ENCODE measurements around the gene LIPT1.
A peak's percentile ranks its signal among the peaks of the same experiment; 100 is the strongest.

LIPT1 gene

DNA sequence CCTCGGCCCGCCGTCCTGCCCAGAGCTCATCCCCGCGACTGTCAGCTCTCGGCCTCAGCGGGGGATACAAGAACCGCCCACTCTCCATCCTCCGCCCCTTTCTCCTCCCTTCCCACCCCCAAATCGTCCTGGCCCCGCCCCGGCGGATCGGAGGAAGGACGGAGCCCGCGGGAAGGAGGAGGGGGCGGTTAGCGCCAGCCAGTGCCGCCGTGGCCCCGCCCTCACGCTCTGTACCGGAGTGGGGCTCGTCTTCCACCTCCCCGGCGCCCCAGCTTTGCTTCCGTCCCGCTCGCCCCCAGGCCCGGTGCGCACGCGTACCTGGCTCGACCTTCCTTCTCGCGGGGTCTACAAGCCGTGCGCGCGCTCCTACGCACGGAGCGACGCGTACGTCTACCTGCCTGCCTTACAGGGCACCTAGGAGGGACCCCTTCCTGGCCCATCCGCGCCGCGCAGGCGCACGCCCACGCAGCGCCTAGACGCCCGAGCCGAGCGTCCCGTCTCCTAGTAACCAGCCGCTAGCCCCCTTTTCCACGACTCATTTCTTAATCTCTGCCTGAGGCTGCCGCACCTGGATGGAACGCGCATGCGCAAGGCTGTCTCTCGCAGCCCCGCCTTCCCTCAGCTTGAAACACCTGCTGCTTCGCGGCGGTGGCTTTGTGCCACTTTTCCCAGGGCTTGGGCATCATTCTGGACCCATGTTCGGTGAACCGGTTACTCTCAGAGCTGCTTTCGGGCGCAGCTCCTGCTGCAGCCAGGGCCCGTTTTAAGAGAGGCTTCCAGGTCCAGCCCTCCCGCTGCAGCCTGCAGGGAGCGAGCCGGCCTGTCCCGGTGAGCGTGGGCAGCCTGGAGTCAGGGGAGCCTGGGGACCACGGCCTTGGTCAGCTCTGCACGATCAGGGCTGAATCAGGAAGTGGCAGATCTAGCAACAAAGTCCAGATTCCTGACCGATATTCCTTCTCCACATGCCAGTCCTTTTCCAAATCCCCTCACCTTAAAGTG lies 13.4 kb upstream of the LIPT1 start, which contains the start of gene C2orf15:
C2orf15 (plus strand) TSS at position 598 of the 999 bp plus-strand sequence. CDS start 8,852 bp downstream, outside the sequence.
- Histone ChIP-seq H3K27me3 (ENCODE audit: control insufficient read depth, insufficient read depth, low read length) (no peaks in the 10 kb centered on the region), H3K36me3 (ENCODE audit: control insufficient read depth, insufficient read depth, low read length) (no peaks in the 10 kb centered on the region), H3K4me1 (ENCODE audit: control insufficient read depth, insufficient read depth, low read length) (no peaks in the 10 kb centered on the region), H3K9me3 (ENCODE audit: control insufficient read depth, insufficient read depth, low read length) (no peaks in the 10 kb centered on the region), H3K4me3 (ENCODE audit: low read length) (peak within 1 kb of the TSS; percentile 44; the same call in 1 of the 2 replicates), H3K27ac (ENCODE audit: low read length) (no peak within 1 kb of the TSS)
- DNase-seq (ENCODE audit: low read depth, low spot score), result peak; percentile 75
- no CpG with 5 or more reads among the region's 84 CpGs for WGBS (ENCODE audit: insufficient coverage, insufficient read length)

- no peak for DNase-seq (ENCODE audit: low read depth, low spot score)
- Histone ChIP-seq H3K36me3 (ENCODE audit: control insufficient read depth, insufficient read depth, low read length) (no peaks in the 10 kb centered on the region), H3K4me1 (ENCODE audit: control insufficient read depth, insufficient read depth, low read length) (no peaks in the 10 kb centered on the region), H3K27ac (ENCODE audit: low read length) (no peak overlapping the region), H3K4me3 (ENCODE audit: low read length) (no peak overlapping the region), H3K9me3 (ENCODE audit: control insufficient read depth, insufficient read depth, low read length) (no peaks in the 10 kb centered on the region), H3K27me3 (ENCODE audit: control insufficient read depth, insufficient read depth, low read length) (no peaks in the 10 kb centered on the region)
- no CpG with 5 or more reads among the region's 1 CpG for WGBS (ENCODE audit: insufficient coverage, insufficient read length)
These were observed 4.1 kb upstream of the LIPT1 start for GRCh38 chr2:99150706-99151105.

GRCh38 chr2:99152199-99152895 lies 2.4 kb upstream of the LIPT1 start:
- DNase-seq (ENCODE audit: low read depth, low spot score), result no peak
- Histone ChIP-seq H3K9me3 (ENCODE audit: control insufficient read depth, insufficient read depth, low read length) (no peaks in the 10 kb centered on the region), H3K4me3 (ENCODE audit: low read length) (no peak overlapping the region), H3K4me1 (ENCODE audit: control insufficient read depth, insufficient read depth, low read length) (no peaks in the 10 kb centered on the region), H3K27me3 (ENCODE audit: control insufficient read depth, insufficient read depth, low read length) (no peaks in the 10 kb centered on the region), H3K27ac (ENCODE audit: low read length) (no peak overlapping the region), H3K36me3 (ENCODE audit: control insufficient read depth, insufficient read depth, low read length) (no peaks in the 10 kb centered on the region)
- WGBS (ENCODE audit: insufficient coverage, insufficient read length), result no CpG with 5 or more reads among the region's 7 CpGs

GRCh38 chr2:99153921-99154604 lies 704 bp upstream of the LIPT1 start:
- H3K27ac ChIP-seq (ENCODE audit: low read length), result no peak overlapping the region
- WGBS (ENCODE audit: insufficient coverage, insufficient read length), result no CpG with 5 or more reads among the region's 12 CpGs
- H3K9me3 ChIP-seq (ENCODE audit: control insufficient read depth, insufficient read depth, low read length), result no peaks in the 10 kb centered on the region
- H3K4me1 ChIP-seq (ENCODE audit: control insufficient read depth, insufficient read depth, low read length), result no peaks in the 10 kb centered on the region
- peak overlapping the region; percentile 87; the same call in 1 of the 2 replicates for H3K4me3 ChIP-seq (ENCODE audit: low read length)
- H3K36me3 ChIP-seq (ENCODE audit: control insufficient read depth, insufficient read depth, low read length), result no peaks in the 10 kb centered on the region
- no peak for DNase-seq (ENCODE audit: low read depth, low spot score)
- H3K27me3 ChIP-seq (ENCODE audit: control insufficient read depth, insufficient read depth, low read length), result no peaks in the 10 kb centered on the region

- DNase-seq (ENCODE audit: low read depth, low spot score), result no peak
- Histone ChIP-seq H3K27me3 (ENCODE audit: control insufficient read depth, insufficient read depth, low read length) (no peaks in the 10 kb centered on the region), H3K4me3 (ENCODE audit: low read length) (no peak overlapping the region), H3K9me3 (ENCODE audit: control insufficient read depth, insufficient read depth, low read length) (no peaks in the 10 kb centered on the region), H3K27ac (ENCODE audit: low read length) (no peak overlapping the region), H3K36me3 (ENCODE audit: control insufficient read depth, insufficient read depth, low read length) (no peaks in the 10 kb centered on the region), H3K4me1 (ENCODE audit: control insufficient read depth, insufficient read depth, low read length) (no peaks in the 10 kb centered on the region)
- WGBS (ENCODE audit: insufficient coverage, insufficient read length), result no CpG with 5 or more reads among the region's 1 CpG
These were observed 2.1 kb downstream of the LIPT1 start for GRCh38 chr2:99156891-99157290.

GRCh38 chr2:99158599-99158998 lies 3.8 kb downstream of the LIPT1 start:
- no peaks in the 10 kb centered on the region for H3K27me3 ChIP-seq (ENCODE audit: control insufficient read depth, insufficient read depth, low read length)
- H3K4me1 ChIP-seq (ENCODE audit: control insufficient read depth, insufficient read depth, low read length), result no peaks in the 10 kb centered on the region
- no peak overlapping the region for H3K27ac ChIP-seq (ENCODE audit: low read length)
- DNase-seq (ENCODE audit: low read depth, low spot score), result no peak
- WGBS (ENCODE audit: insufficient coverage, insufficient read length), result no CpG with 5 or more reads among the region's 5 CpGs
- no peaks in the 10 kb centered on the region; the same call in 1 of the 2 replicates for H3K36me3 ChIP-seq (ENCODE audit: control insufficient read depth, insufficient read depth, low read length)
- H3K4me3 ChIP-seq (ENCODE audit: low read length), result no peak overlapping the region
- no peaks in the 10 kb centered on the region for H3K9me3 ChIP-seq (ENCODE audit: control insufficient read depth, insufficient read depth, low read length)

GRCh38 chr2:99159594-99159993 lies 4.8 kb downstream of the LIPT1 start:
- H3K27ac ChIP-seq (ENCODE audit: low read length), result no peak overlapping the region
- H3K4me1 ChIP-seq (ENCODE audit: control insufficient read depth, insufficient read depth, low read length), result no peaks in the 10 kb centered on the region
- DNase-seq (ENCODE audit: low read depth, low spot score), result no peak
- WGBS (ENCODE audit: insufficient coverage, insufficient read length), result no CpG with 5 or more reads among the region's 4 CpGs
- H3K9me3 ChIP-seq (ENCODE audit: control insufficient read depth, insufficient read depth, low read length), result no peaks in the 10 kb centered on the region
- no peaks in the 10 kb centered on the region; the same call in 1 of the 2 replicates for H3K36me3 ChIP-seq (ENCODE audit: control insufficient read depth, insufficient read depth, low read length)
- H3K27me3 ChIP-seq (ENCODE audit: control insufficient read depth, insufficient read depth, low read length), result no peaks in the 10 kb centered on the region
- H3K4me3 ChIP-seq (ENCODE audit: low read length), result no peak overlapping the region

GRCh38 chr2:99166218-99166617 lies 11.5 kb downstream of the LIPT1 start:
- H3K27ac ChIP-seq (ENCODE audit: low read length), result no peak overlapping the region
- WGBS (ENCODE audit: insufficient coverage, insufficient read length), result no CpG with 5 or more reads among the region's 5 CpGs
- H3K9me3 ChIP-seq (ENCODE audit: control insufficient read depth, insufficient read depth, low read length), result no peaks in the 10 kb centered on the region
- H3K27me3 ChIP-seq (ENCODE audit: control insufficient read depth, insufficient read depth, low read length), result no peaks in the 10 kb centered on the region; the same call in 1 of the 2 replicates
- H3K4me1 ChIP-seq (ENCODE audit: control insufficient read depth, insufficient read depth, low read length), result no peaks in the 10 kb centered on the region
- H3K4me3 ChIP-seq (ENCODE audit: low read length), result no peak overlapping the region
- DNase-seq (ENCODE audit: low read depth, low spot score), result no peak
- H3K36me3 ChIP-seq (ENCODE audit: control insufficient read depth, insufficient read depth, low read length), result no peaks in the 10 kb centered on the region; the same call in 1 of the 2 replicates

GRCh38 chr2:99169534-99169933 lies 14.8 kb downstream of the LIPT1 start:
- Histone ChIP-seq H3K4me1 (ENCODE audit: control insufficient read depth, insufficient read depth, low read length) (no peaks in the 10 kb centered on the region), H3K36me3 (ENCODE audit: control insufficient read depth, insufficient read depth, low read length) (no peaks in the 10 kb centered on the region; the same call in 1 of the 2 replicates), H3K4me3 (ENCODE audit: low read length) (no peak overlapping the region), H3K9me3 (ENCODE audit: control insufficient read depth, insufficient read depth, low read length) (no peaks in the 10 kb centered on the region), H3K27ac (ENCODE audit: low read length) (no peak overlapping the region), H3K27me3 (ENCODE audit: control insufficient read depth, insufficient read depth, low read length) (no peaks in the 10 kb centered on the region; the same call in 1 of the 2 replicates)
- DNase-seq (ENCODE audit: low read depth, low spot score), result no peak
- WGBS (ENCODE audit: insufficient coverage, insufficient read length), result no CpG with 5 or more reads among the region's 1 CpG

Measured in iPS DF 6.9 (cell line).